GM19324 (cell line): ENCODE measurements around the gene CFAP100.

Experiments
- ATAC-seq: cut with Tn5 transposase; IDR thresholded peaks from one replicate; pipeline ENCODE4 v1.9.1; 2021; ENCODE audit warnings: mild to moderate bottlenecking, moderate library complexity; ENCODE audit not compliant: unreplicated experiment, low FRiP score

CFAP100 gene

DNA sequence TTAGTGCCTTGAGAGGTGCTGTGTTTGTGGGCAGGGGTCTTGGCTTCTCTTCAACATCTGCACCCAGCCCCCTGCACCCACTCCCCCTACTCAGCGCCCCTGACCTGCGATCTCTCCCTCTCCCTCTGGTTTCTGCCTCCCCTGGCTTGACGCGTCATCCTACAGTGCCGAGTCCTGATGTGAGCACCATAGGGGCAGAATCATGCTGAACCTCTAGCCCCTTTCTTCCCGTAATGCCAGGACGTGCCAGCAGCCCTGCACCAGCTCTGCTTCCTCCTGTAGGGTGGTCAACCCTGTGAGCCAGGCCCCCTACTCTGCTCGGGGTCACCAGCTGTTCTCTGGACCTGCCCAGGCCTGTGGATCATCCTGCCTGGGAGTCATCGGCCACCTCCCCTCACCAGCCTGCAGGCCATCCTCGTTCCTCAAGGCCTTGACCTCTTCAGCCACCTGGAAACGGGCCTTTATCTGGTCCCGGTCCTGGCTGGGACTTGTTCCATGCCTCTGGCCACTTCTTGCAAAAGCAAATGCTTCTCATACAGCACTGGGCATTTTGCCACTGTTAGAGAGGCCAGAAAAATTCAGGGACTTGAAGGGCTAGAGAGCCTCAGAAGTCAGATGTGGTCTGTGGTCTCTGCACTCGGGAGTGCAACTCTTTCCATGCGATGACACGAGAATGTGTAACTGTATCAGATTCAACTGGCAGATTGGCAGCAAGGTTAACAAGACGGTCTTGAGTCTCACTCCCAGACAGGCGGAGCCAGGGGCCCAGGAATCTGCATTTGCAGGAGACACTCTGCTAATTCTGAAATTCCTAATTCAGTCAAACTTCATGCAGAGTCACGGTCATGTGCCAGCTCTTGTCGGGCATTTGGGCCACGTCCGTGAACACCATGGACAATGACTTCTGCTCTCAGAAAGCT, 20.8 kb upstream of the CFAP100 start:
- no peak for ATAC-seq

DNA sequence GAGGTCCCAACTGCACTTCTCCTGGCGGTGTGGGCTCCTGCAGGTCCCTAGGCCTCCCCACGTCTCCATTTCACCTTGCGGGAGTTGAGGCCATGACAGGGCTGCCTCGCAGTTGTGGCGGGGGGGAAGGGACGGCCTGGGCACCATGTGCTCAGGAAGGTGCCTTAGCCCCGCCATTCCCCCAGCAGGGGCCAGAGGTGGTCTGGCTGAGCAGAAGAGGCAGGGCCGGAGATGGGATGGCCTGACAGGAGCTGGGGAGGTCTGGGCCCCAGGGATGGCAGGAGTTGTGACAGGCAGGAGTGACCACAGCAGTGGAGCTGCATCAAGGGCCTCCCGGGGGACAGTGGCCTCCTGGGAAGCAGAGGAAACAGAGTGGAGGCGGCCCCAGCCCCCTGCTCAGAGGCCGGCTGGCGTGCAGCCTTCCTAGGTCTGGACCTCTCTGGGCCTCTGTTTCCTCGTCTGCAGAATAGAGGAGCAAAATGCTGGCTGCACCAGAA, 18.8 kb upstream of the CFAP100 start:
- ATAC-seq, result no peak

DNA sequence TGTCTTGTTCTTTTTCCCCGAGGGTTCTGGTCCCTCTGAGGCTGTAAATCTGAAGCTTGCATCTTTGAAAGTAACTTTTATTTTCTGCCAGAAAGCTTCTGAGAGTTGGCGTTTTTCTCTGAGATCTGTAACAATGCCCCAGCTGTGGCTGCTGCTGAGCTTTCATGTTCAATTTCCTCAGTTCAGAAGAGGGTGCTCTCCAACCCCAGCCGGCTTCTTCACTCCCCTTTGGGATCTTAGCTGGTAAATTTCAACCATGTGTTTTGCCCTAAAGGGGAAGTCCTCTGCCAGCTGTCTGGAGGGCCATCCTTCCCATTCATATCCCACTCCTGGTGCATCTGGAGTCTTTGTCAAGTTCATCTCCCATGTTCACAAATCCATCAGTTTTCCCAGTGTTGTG, 18.3 kb upstream of the CFAP100 start:
- ATAC-seq, result no peak

DNA sequence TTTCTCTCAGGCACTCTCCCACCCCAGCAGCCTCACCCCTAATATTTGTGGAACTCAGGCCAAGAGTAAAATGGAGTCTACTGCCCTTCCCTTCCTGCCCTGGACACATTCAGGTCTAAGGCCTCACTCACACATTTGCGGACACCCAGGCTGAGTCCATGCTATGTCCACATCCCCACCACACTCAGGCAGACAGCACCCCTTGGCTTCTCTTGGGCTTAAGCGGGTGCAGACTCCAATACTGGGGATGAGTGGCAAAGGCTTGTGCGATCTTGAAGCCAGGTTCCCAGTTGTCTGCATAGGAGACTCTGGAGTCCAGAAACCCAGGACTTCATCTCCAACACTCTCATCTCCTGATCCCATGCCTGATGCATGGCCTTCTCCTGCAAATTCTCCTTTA, 17.5 kb upstream of the CFAP100 start:
- ATAC-seq, result no peak

DNA sequence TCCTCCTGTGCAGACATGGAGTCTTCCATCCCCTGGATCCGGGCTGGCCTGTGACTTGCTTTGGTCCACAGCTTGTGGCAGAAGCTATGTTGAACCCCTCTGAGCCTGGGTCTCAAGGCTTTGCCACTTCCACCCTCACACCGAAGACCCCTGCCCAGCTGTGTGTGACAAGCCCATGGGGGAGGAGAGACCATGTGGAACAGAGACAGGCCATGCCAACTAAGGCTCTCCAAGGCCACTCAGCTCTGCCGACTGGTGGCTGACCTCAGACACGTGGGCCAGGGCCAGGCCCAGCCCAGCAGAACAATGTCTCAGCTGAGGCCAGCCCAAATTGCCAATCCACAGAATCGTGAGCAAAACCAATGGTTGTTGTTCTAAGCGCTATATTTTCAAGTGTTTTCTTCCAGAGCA, 16.4 kb upstream of the CFAP100 start:
- no peak for ATAC-seq

DNA sequence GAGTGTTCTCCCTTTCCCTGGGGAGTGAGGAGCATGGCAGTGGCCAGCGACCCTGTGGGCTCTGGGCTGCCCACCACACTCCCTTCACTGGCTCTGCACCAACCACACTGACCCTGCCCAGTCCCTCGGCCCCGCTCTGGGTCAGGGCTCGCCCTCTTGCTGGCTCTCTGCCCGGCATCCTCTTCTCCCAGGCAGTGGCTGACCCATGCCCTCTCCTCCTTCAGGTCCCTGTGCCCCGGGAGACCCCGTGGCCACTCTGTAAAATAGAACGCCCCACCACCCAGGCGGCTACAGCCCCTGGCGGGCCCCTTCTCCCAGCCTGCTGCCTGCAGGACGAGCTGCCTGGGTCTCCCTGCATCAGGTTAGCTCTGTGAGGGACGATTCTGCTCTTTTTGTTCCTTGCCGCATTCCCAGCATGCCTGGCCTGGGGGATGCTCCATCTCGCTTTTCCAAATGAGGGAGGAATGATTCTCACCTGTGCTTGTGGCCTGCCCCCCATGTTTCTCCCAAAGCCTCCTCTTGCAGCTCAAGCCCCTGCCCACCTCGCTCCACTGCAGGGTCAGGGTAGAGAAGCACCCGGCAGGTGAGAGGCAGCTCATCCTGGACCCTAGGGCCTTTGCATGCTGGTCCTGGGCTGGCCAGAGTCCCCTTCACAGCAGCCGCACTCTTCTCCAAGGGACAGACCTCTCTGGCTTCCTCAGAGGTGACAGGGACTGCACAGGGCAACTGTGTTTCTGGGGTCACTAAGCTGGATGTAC, 14.5 kb upstream of the CFAP100 start:
- ATAC-seq, result no peak

DNA sequence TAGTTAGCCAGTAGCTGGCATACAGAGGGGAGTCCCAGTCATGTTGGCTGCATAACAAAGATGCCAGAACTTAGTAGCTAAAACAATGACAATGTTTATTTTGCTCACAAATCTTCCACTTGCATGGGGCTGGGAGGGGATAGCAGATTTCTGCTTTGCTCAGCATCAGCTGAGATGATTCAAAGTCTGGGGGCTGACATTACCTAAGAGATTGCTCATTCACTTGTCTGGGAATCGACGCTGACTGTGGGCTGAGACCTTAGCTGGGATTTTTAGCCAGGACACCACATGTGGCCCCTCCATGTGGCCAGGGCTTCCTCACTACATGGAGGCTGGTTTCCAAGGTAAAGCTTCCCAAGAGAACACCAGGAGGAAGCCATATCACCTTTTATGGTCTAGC, 12.7 kb upstream of the CFAP100 start:
- no peak for ATAC-seq

DNA sequence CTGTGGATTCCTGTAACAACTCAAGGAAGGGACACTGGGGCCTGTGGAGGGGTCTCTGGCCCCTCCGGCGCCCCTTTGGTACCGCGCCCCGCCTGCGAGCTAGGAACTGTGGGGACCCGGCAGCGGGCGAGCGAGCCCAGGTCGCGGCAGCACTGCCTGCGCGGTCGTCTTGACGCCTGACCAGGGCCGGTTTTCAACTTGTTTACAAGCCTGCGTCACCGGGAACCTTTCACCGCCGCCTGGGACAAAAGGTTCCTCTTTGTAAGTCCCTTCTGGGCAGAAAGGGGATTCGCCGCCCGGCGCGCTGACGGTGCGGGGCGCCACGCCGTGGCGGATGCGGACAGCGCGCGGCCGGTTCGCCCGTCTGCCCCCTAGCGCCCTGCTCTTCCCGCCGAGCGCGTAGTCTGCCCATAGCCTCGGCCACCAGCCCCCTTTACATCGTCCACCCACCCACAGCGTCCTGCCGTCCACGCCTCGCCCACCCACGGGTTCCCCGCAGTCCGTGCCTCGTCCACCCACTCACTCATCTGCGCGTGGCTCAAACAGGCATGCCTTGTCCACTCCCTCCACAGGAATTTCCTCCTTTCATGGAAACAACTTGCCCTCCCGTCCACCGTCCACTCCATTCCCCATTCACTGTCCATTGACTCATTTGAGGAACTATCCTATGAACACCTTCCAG, 5.5 kb upstream of the CFAP100 start:
- no peak for ATAC-seq

DNA sequence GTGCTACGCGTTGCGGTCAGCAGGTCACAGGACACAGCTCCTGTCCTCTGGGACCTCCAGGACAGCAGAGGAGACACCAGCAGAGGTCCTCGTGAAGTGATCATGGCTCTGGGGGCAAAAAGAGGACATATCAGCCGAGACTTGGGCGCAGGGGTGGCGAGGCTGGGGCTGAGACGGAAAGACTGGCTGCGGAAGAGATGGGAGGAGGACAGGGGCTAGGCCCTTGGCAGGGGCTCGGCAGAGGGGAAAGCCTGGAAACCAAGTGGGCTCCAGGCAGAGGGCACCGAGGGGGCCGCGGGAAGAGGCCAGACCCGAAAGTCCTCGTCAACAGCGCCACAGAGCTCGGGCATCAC, 4.9 kb upstream of the CFAP100 start:
- ATAC-seq, result no peak

DNA sequence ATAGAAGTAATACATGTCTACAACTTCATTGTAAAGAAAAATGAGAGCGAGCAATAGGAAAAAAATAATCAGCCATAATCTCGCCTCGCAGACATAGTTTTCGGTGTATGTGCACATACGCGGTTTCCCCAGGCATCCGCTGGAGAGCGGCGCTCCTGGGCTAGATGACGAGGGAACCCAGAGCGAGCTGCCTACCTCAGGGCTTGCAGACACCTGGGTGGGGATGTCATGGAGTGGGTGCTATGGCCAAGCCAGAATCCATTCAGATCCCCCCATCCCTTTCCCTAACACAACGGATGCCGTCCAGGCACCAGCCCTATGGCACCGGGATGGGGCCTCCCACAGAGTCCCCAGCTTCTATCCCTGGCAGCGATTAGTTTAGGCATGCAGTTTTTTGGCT, 4.5 kb upstream of the CFAP100 start:
- ATAC-seq, result no peak

DNA sequence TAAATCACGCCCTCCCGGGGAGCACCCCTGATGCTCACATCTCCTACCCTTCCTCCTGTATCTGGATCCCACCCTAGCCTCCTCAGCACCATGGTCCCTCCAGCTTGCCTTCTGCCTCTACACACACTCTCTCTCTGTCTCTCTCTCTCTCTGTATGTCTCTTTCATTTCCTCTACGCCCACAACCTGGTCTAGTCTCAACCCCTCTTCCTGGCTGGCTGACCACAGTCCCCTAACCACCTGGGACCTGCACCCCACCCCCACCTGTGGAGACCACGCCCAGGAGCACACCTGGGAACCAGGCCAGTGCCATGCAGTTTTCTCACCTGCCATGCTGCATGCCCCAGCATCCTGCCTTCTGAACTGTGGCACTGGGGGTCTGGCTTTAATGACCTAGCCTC, 4.0 kb upstream of the CFAP100 start:
- no peak for ATAC-seq

DNA sequence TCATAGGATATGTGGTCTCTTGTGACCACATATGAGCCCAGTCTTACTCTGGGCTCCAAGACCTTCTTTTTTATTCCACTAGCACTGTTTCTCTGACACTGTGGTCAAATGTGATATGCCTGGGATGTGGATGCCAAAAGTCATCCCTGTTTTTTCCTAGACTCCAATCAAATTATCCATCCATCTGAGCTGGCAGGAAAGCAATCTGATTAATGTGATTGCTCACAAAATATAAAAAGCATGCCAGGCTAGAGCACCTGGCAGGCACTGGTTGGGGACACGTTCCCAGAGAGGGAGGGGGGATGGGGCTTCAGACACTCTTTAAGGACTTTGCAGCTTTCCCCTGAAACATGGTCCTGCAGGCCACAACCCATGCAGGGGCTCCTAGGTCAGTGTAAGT, 3.1 kb upstream of the CFAP100 start:
- no peak for ATAC-seq

DNA sequence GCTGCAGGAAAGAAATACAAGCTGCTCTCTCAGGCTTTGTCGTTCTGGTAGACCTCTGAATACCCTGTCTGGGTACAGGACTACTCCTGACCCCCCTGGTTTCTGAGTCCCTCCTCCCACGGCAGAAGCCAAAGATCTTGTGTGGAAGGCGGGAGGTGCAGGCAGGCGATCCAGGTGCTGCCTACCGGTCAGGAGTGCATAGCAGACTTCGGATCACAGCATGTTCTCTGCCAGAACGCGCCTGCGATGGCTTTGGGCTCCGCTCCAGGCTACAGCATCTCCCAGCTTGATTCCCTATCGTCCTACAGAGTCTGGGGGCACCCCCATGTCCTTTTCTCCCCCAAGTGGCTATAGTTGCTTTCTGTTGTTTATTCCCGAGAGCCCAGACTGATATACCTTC, 2.5 kb upstream of the CFAP100 start:
- ATAC-seq, result no peak

DNA sequence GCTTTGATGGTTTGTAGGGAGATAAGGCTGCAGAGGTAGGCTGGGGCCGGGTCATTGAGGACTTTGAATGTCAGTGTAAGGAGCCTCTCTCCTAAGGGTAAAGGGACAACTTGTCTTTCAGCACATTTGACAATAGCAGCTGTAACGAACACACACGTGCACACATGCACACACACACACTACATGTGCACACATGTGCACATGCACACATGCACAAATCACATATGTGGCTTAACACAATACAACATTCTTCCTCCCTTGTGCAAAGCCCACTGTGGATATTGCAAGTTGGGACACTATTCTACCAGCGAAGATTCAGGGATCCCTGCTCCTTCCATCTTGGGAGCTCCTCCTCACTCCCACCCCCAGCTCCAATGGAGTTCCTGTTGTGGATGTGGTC, 1.1 kb upstream of the CFAP100 start:
- ATAC-seq, result no peak

DNA sequence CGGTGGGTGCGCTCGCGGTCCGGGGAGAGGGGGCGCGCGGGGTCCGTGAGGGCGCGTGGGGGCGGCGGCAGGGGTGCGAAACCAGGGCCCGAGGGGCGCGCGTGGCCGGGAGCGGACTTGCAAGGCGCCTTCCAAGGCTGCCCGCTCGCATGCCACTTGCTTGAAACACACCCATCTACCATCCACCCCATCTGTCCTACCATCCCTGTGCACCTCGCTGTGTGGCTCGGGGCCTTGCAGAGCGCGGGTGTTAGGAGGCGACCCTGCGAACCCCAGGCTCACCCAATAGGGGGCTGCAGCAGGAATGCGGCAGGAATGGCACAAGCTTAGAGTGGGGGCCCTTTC, 240 bp downstream of the CFAP100 start:
- no peak for ATAC-seq

DNA sequence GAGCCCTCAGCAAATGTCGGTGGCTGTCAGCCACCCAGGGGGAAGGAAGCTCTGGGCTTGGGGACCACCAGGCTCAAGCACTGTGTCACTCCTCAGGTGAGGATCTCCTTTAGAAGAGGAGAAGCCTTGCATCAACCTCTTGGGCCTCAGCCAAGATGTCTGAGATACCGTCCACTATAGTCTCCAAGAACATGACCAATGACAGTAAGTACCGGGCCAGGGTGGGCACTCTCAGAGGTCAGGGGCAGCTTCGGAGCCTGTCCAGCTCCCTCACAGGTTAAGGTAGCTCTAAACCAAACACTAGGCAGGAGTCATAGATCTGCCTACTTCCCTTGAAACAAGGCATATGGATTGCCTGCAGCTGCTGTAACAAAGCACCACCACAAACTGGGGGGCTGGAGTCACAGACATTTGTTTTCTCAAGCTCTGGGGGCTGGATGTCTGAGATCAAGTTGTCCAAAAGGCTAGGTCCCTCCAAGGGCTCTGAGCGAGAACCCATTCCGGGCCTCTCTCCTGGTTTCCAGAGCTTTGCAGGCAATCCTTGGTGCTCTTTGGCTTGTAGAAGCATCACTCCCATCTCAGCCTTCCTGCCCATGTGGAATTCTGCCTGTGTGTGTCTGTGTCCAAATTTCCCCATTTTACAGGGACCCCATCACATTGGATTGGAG, 1.3 kb downstream of the CFAP100 start:
- ATAC-seq, result no peak

DNA sequence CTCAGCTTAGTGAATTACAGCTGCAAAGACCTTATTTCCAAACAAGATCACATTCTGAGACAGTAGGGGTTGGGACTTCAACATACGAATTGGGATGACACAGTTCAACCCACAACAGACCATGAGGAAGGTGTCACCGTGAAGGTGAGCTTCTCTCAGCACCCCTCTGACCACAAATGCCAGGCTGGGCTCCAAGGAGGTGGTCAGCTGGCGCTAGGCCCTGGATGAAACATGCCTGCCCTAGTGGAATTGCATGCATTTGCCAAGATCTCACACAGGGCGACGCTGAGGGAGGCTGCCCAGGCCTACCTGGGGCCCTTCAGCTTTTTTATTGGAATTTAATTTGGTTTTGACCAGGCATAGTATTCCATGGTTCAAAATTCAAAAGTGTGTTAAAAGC, 1.8 kb downstream of the CFAP100 start:
- ATAC-seq, result no peak

DNA sequence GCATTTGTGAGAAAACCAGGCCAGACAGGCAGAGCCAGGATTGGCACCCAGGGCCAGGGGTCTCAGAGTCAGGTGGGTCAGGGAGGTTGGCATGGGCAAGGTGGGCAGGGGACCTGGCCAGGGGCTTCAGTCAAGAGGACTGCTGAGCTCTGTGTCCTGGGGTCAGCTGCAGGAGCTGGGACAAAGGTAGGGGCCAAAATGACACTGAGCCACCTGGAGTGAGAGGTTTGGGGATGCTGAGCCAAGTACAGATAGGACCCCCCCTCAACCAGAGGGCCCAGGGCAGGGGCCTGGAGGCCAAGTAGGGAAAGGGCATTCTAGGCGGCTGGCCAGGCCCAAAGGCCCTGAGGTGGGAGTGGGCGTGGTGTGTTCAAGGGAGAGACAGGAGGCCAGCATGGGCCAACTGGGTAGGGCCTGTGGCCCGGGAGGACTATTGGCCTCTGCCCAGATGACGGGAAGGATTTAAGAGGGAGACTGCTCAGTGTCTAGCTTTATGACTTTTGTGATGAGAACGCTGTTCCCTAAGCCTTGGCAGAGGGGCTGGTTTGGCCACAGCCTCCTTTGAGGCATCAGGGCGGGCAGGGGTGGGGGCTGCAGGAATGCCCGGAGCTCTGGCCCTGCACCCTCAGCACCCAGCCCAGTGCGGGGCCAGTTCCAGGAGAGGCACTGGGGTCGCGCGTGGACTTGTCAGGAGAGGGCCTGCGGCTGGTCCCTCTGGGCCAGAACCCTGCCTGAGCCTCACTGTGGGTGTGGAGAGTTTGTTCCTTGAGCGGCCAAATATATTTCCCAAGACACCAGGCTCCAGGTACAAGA, 3.1 kb downstream of the CFAP100 start:
- no peak for ATAC-seq

DNA sequence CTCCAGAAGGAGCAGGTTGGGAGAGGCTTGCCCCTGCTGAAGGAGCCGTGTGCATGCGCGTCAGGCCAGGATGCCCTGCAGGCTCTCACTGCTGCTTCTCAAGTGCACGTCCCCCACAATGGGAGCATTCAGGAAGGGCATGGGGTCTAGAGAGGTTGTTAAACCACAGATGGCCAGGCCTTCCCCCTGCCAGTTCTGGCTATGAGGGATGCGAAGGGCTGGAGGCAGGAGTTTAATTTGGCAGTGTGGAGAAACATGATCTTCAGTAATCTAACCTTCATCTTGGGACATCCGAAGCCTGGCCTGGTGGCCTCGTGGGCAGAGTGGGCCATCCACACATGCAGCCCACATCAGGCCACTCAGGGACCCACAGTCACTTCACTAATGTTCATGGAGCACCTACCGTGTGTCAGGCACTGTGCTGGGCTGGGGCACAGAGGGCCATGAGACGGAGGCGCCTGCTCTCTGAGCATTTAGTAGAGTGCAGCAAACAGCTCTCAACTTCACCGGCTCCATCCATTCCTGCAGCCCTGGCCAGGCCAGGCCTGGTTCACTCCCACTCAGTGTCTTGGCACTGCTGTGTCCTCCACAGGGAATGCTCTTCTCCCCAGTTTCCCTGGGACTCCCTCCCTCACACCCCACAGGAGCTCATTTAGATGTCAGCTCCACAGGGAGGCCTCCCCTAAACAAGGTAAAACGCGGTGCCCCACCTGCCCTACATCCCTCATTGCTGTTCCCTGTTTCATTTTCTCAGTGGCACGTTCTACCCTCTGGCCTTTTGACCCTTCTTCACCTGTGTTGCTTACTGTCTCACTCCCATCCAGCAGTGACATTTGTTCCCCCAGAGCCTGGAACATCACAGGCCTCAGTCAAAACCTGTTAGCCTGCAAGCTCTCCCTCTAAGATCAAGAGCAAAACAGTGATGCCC, 4.0 kb downstream of the CFAP100 start:
- no peak for ATAC-seq
